ENCODE data around the gene SLC25A23. TPM values are rescaled to one million over a fixed set of nuclear protein-coding genes. Genes with fewer than 3 reads are reported as not detected.

Gene SLC25A23
- total RNA-seq, 1 donor from 2014 or later: 41.8 TPM

DNA sequence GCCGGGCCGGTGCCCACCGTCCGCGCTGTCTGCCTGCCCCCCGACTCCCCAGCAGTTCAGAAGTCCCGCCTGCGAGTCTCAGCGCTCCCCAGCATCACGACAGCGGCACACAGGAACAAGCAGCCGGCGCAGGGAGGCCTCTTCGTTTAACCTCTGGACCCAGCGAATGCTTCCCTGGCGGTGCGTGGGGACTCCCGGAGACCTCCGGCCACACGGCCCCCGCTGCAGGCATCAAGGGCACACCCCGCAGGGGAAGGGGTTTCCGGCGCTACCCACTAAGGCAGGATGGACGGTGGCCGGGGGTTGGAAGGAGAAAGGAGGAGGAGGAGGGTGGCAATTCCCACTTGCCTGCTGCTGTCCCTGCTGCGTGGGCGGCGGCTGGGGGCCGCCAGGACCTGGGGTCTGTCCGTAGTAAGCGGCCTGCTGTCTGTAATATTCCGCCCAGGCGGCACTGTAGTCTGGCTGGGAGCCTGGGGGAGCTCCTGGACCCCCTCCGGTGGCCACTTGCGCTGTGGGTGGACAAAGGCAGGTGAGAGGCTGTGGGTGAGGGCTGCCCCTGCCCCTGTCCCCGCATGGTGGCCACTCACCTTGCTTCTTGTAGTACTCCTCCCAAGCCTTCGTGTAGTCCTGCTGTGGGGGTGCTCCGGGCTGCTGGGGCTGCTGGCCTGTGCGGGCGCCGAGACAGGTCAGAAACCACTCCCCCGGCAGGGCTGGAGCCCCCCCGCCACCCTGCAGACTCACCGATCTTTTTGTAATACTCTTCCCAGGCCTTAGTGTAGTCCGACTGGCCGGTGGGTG, 44.6 kb downstream of the SLC25A23 start:
- Histone ChIP-seq H3K4me1 (ENCODE audit: insufficient read depth, low read length) (no peaks in the 10 kb centered on the region), H2AFZ (ENCODE audit: low read depth, low read length) (no peak overlapping the region), H3K36me3 (ENCODE audit: insufficient read depth, low read length) (peaks cover 10% of the 10 kb centered on the region), H4K20me1 (ENCODE audit: insufficient read depth, low read length) (peaks cover 38% of the 10 kb centered on the region), H3K27ac (ENCODE audit: low read depth, low read length) (no peak overlapping the region), H3K27me3 (ENCODE audit: insufficient read depth, low read length) (no peaks in the 10 kb centered on the region), H3K4me3 (ENCODE audit: insufficient read depth, low read depth, low read length) (no peak overlapping the region), H3K4me2 (ENCODE audit: low read length) (no peak overlapping the region), H3K9me3 (ENCODE audit: insufficient read depth, low read depth, low read length) (no peaks in the 10 kb centered on the region), H3K9ac (ENCODE audit: low read length) (no peak overlapping the region), H3K79me2 (ENCODE audit: insufficient read depth, low read length) (peaks cover 23% of the 10 kb centered on the region)
- Mint-ChIP-seq H3K27ac (ENCODE audit: unreplicated experiment) (no peak overlapping the region), H3K36me3 (ENCODE audit: low read depth, unreplicated experiment) (no peaks in the 10 kb centered on the region), H3K9me3 (ENCODE audit: unreplicated experiment) (no peaks in the 10 kb centered on the region), H3K27me3 (ENCODE audit: low read depth, unreplicated experiment) (no peaks in the 10 kb centered on the region), H3K4me3 (ENCODE audit: unreplicated experiment) (no peak overlapping the region), H3K4me1 (ENCODE audit: low read depth, unreplicated experiment) (no peaks in the 10 kb centered on the region)
- FAIRE-seq: no peak
- TF ChIP-seq EZH2 (IDR thresholded peaks at IDR 0.05; ENCODE audit: insufficient read depth, low read length) (no peak), CTCF (IDR thresholded peaks at IDR 0.05; ENCODE audit: insufficient read depth, low read depth, low read length) (no peak)
- no peak for DNase-seq (ENCODE audit: low read depth)

GRCh38 chr19:6413721-6414643, 45.6 kb downstream of the SLC25A23 start:
- Mint-ChIP-seq H3K4me1 (ENCODE audit: low read depth, unreplicated experiment) (no peaks in the 10 kb centered on the region), H3K36me3 (ENCODE audit: low read depth, unreplicated experiment) (no peaks in the 10 kb centered on the region), H3K27ac (ENCODE audit: unreplicated experiment) (no peak overlapping the region), H3K4me3 (ENCODE audit: unreplicated experiment) (no peak overlapping the region), H3K9me3 (ENCODE audit: unreplicated experiment) (no peaks in the 10 kb centered on the region), H3K27me3 (ENCODE audit: low read depth, unreplicated experiment) (no peaks in the 10 kb centered on the region)
- Histone ChIP-seq H3K79me2 (ENCODE audit: insufficient read depth, low read length) (peaks cover 13% of the 10 kb centered on the region), H3K9ac (ENCODE audit: low read length) (no peak overlapping the region), H3K36me3 (ENCODE audit: insufficient read depth, low read length) (peaks cover 4% of the 10 kb centered on the region), H3K4me3 (ENCODE audit: insufficient read depth, low read depth, low read length) (no peak overlapping the region), H3K27me3 (ENCODE audit: insufficient read depth, low read length) (no peaks in the 10 kb centered on the region), H2AFZ (ENCODE audit: low read depth, low read length) (no peak overlapping the region), H3K9me3 (ENCODE audit: insufficient read depth, low read depth, low read length) (no peaks in the 10 kb centered on the region), H3K4me1 (ENCODE audit: insufficient read depth, low read length) (no peaks in the 10 kb centered on the region), H3K27ac (ENCODE audit: low read depth, low read length) (no peak overlapping the region), H4K20me1 (ENCODE audit: insufficient read depth, low read length) (peaks cover 28% of the 10 kb centered on the region), H3K4me2 (ENCODE audit: low read length) (no peak overlapping the region)
- DNase-seq (ENCODE audit: low read depth) (no peak), FAIRE-seq (no peak)
- no peak for TF ChIP-seq CTCF (IDR thresholded peaks at IDR 0.05; ENCODE audit: insufficient read depth, low read depth, low read length)
- no peak for TF ChIP-seq EZH2 (IDR thresholded peaks at IDR 0.05; ENCODE audit: insufficient read depth, low read length)

All from astrocyte (in vitro differentiated cells and primary cell).